Right lobe of liver (tissue), 4 donors: ENCODE data around the gene KLK7.

ENCODE experiments used
- CTCF ChIP-seq, 4 donors: fragments of 200-600 bp in 3 of 4; fragments of 450-650 bp in 1 of 4; IDR thresholded peaks; one replicate each; pipeline versions ENCODE4 v1.5.1 to v1.8.0; 2016 to 2022; ENCODE audit warnings: antibody characterized with exemption in 4 of 4, mild to moderate bottlenecking in 2 of 4
- POLR2A ChIP-seq: fragments of 450-650 bp; IDR thresholded peaks from one replicate; pipeline ENCODE4 v1.6.1; 2017; ENCODE audit warnings: antibody characterized with exemption, mild to moderate bottlenecking
- donor health status: DM: no; HTN: no; CAD: no.
- donor health status: DM: no; HTN: no; CAD: no.
- donor health status: DM: no; HTN: yes; CAD: no.

- TF ChIP-seq POLR2A (no peak), CTCF (IDR thresholded peaks at IDR 0.05) (no peak)
Observed at GRCh38 chr19:50931023-50931422, 52.7 kb downstream of the KLK7 start.
